ENCODE data around the gene C10orf90.

GRCh38 chr10:126375926-126376554 is 294.5 kb downstream of the C10orf90 start:
- no peak for TF ChIP-seq CTCF (IDR thresholded peaks at IDR 0.05)
- no peak for TF ChIP-seq POLR2A (IDR thresholded peaks at IDR 0.05)

Data from esophagus squamous epithelium (tissue), 4 donors.